NCI-H446 treated with DMSO at 0.1 percent for 48 hours (cell line): ENCODE results near the gene PANK2.
"Not testable (repeated sequence)": the region's sequence is repeated elsewhere in the genome, so short reads cannot be mapped to it uniquely, and the experiment has no call there.

Experiments used
- DNase-seq: peaks from one replicate; lab custom pipeline; 2025; lab: John Stamatoyannopoulos, UW

Gene PANK2

DNA sequence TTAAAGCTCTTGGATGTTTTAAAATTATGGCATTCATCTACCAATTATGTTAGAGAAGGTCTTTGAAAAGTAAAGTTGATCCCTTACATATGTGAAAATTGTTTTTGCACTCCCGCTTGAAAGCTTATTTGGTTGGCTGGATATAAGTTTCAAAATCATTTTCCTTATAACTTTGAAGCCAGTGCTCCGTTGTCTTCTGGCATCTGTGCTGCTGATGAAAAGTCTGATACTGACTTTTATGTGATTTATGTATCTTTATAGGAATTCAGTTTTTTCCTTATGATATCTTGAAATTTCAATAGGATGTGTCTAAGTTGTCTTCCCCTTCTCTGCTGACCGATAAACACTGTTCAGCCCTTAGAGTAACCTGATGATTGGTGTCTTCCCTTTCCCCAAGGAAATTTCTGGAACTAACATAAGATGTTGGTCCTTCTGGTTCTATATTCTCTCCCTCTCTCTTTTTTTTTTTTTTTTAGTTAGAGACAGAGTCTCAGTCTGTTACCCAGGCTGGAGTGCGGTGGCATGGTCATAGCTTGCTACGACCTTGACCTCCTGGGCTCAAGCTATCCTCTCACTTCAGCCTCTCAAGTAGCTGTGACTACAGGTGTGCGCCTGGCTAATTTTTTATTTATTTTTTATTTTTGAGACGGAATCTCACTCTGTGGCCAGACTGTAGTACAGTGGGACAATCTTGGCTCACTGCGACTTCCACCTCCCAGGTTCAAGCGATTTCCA, 12.7 kb downstream of the PANK2 start:
- no peak for DNase-seq

DNA sequence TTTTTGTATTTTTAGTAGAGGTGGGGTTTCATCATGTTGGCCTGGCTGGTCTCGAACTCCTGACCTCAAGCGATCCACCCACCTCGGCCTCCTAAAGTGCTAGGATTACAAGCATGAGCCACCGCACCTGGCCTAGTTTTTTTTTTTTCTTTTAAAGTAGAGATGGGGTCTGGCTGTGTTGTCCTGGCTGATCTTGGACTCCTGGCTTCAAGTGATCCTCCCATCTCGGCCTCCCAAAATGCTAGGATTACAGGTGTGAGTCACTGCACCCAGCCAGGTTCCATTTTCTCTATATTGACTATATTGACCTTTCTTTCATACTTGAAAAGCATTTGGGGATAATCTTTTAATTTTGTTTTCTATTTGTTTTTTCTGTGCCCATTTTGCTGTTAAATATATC, 13.3 kb downstream of the PANK2 start:
- DNase-seq, result no peak

GRCh38 chr20:3904224-3904623, 15.0 kb downstream of the PANK2 start:
- DNase-seq, result no peak

GRCh38 chr20:3904857-3905256, 15.7 kb downstream of the PANK2 start:
- no peak for DNase-seq

DNA sequence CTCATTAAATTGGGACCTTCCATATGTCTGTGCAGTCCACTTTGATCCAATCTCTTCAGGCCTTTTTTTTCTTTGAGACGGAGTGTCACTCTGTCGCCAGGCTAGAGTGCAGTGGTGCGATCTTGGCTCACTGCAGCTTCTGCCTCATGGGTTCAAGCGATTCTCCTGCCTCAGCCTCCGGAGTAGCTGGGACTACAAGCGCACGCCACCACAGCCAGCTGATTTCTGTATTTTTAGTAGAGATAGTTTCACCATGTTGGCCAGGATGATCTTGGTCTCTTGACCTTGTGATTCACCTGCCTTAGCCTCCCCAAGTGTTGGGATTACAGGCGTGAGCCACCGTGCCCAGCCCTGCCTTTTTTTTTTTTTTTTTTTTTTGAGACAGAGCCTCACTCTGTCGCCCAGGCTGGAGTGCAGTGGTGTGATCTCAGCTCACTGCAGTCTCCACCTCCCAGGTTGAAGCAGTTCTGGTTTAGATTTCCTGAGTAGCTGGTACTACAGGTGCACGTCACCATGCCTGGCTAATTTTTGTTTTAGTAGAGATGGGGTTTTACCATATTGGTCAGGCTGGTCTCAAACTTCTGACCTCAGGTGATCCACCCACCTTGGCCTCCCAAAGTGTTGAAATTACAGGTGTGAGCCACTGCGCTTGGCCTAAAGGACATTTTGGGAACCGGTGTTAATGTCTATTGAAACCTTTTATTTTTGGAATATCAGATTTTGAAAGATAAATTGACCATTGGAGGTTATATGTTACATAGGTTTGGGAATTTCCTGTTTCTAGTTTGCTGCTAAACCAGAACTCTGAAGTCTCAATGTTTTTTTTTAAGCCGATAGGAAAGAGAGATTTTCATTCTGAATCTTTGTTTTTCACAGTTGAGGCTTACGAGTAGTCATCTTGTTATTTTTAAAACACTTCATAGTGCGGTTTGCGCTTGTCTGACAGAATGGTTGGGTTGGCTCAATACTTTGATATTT, 17.8 kb downstream of the PANK2 start:
- DNase-seq, result not testable (repeated sequence)

- DNase-seq, result no peak
Measured at GRCh38 chr20:3908667-3909066, 19.5 kb downstream of the PANK2 start.

DNA sequence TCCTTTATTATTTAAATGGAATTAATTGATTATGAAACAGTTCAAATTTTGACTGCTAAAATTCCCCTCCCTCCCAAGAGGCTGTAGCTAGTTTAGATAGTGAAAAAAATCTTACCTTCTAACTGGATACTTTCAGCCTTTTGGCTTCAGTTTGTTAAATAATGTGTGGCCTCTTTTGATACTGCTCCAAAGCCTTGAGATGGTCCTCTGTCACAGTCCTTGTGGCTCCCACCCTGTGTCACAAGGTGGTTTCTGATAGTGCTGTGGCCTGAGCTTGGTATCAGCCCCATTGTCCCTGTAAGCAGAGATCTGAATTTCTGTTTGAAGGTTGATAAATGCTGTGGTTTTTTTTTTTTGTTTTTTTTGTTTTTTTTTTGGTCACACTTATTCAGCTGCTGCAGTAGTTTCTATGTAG, 20.8 kb downstream of the PANK2 start:
- no peak for DNase-seq

GRCh38 chr20:3910853-3911252, 21.7 kb downstream of the PANK2 start:
- DNase-seq, result no peak

GRCh38 chr20:3911956-3912355, 22.8 kb downstream of the PANK2 start:
- no peak for DNase-seq

DNA sequence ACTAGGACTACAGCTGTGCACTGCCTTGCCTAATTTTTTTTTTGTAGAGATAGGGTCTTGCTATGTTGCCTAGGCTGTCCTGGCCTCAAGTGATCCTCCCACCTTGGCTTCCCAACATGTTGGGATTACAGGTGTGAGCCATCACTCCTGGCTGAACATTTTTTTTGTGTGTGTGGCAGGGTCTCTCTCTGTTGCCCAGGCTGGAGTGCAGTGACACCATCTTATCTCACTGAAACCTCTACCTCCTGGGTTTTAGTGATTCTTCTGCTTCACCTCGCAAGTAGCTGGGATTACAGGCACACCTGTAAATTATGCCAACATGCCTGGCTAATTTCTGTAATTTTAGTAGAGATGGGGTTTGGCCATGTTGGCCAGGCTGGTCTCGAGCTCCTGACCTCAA, 25.3 kb downstream of the PANK2 start:
- no peak for DNase-seq

GRCh38 chr20:3915691-3916090, 26.5 kb downstream of the PANK2 start:
- no peak for DNase-seq

GRCh38 chr20:3916364-3916763, 27.2 kb downstream of the PANK2 start:
- DNase-seq, result no peak

DNA sequence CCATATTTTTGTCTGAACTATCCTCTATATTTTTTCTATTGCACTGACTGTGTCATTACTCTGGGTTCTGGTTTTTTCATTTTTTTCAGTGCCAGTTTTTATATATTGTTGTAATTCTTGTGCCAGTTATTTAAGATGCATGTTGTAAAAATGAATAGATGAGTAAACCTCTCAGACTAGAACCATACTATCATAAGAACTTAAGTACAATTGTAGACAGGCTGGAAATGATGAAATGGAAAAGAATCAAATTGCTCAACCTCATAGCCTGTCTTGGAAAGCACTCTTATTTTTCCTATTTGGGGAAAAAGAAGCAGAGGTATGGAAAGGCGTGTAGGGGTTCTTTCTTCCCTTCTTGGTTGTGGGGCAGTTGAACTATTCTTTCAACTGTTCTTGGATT, 30.2 kb downstream of the PANK2 start:
- no peak for DNase-seq

DNA sequence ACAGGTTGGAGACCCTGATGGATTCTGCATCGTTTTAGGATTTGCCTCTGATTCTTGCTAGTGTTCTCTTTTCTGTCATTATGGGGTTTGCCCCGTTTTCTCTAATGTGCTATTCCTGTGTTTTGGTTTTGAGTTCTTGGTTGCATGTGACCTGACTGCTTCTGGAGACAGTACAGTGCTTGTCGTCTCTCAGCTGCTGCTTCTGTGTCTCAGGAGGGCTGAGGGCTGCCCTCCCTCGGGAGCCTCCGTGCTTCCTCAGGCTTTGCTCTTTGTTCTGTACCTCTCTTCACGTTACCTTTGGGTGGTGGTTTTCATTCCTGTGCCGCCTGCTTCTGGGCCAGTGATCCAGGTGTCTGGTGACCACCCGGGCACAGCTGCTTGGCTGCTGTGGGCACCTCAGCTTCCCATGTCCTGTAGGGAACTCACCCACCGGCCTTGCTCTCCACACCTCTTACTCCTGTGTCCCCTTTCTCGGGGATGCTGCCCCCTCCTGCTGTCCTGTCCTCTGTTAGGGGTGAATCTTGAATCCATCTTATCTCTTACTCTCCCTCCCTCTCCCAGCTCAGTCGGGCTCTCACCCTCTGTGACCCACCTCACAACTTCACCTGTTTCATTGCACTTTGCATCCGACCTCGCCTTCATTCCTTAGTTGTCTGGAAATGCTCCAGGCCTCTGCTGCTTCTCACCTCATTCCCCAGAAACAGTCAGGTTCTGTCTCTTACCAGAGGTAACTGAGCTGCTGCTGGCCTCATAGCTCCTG, 33.2 kb downstream of the PANK2 start:
- DNase-seq, result no peak

DNA sequence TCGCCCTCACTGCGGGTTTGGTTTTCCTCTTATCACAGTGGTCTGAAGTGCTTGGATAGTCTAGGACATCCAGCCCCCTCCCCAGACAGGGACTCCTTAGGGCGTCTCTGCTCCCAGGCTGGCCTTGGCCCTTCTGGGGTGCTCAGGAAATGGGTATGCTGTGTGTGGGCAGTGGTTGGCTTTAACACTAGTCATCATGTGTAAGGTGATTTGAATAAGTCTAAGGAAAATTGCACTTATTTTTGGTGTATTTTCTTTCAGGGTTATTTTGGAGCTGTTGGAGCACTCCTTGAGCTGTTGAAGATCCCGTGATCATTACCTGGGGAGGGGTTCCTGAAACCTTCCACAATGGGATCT, 33.8 kb downstream of the PANK2 start:
- no peak for DNase-seq

DNA sequence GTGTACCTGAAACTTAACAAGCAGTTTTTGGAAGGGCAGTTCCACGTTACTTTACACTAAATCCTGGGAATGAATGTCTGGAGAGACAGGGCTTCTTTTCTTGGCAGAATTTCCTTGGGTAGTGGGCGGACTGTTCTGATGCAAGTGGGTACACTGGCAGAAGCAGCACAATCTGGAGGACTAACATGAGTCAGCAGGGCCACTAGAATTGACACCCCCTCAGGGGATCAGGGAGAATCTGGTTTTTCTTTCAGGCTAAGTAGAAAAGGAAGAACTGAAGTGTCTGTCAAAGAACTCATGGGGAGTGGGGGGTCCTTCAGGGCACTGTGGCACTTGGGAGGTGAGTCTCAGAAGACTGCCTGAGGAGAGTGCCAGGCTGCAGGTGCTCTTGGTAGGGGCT, 34.6 kb downstream of the PANK2 start:
- no peak for DNase-seq

DNA sequence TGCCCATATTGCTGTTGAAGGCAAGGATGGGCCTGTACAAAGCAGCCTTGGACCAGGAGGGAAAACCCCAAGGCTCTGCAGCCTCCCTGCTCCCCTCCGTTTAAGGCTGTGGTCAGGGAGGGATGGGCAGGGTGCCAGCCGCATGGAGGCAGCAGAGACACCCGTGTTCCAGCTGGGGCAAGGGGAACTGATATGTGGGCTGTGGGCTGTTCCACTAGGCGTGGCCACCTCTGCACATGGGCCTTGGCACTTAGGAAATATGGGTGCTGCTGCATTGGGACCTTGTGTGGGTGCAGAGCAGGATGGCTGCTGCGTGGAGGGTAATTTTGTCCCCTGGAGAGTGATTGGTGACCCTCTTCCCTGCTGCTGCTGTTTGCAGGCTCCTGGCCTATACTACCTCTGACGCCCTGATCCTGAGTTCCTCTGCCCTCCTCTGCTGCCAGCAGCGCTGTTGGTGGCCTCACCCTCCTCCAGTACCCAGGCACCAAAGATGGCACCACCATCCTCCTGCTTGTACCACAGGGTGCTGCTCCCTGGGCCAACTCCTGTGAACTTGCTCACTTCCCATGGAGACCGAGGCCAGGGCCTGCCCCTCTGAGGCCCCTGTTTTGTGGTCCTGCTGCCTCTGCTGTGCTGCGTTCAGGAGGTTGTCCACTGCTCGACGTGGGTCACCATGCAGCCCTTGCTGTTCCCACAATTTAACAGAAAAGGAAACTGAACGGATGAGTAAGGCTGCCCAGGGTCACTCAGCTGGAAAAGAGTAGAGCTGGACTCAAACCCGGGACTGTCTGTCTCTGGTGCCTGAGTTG, 35.3 kb downstream of the PANK2 start:
- no peak for DNase-seq

- no peak for DNase-seq
Measured at GRCh38 chr20:3925113-3925695, 36.0 kb downstream of the PANK2 start.

DNA sequence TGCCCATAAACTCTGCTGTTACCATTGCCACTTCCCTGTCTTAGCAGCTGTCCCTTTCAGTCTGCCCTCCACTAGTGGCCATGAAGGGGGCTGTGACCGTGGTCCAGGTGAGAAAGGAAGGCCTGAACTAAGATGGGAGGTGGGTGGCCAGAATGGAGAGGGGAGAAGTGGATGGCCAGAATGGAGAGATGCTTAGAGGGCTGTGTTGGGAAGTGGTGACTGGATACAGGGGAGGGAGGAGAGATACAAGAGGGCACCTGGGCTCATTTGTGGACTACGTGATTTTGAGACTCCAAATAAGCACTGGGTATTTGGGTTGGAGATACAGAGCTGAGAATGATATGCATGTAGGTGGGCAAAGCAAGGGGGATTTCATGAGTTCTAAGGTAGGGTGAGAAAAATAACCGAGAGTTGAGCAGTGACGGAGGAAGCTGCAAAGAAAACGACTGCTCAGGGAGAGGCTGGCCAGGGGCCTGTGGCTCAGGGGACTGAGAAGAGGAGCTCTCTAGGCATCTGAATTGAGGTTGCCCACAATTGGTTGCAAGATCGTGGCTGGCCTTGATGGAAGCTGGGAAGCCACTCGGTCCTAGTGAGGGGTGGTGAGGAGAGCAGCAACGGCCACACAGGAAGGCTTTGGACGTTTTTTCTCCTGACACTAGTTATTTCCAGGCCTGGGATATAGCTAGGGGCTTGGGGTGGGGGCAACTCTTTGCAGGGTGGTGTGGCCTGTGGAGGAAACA, 36.9 kb downstream of the PANK2 start:
- DNase-seq, result no peak

GRCh38 chr20:3927486-3928291, 38.5 kb downstream of the PANK2 start:
- DNase-seq, result peak; percentile 40
